Pulmonary artery endothelial cell (primary cell): ENCODE results near the gene ADCK1. TPM values are rescaled to one million over a fixed set of nuclear protein-coding genes. Genes with fewer than 3 reads are reported as not detected.
"Not testable (repeated sequence)": the region's sequence is repeated elsewhere in the genome, so short reads cannot be mapped to it uniquely, and the experiment has no call there.

ENCODE experiments used
- DNase-seq: peaks from one replicate; pipeline ENCODE4 v3.0.0-alpha.2; 2011; ENCODE audit warnings: low read depth, low spot score
- total RNA-seq: library from RNA; depleted of rRNA; stranded (reverse); fragments of >200 nt; gene quantifications from 2 replicates; pipeline ENCODE4 v1.2.3, GENCODE V29; 2014

ADCK1 gene, protein sequence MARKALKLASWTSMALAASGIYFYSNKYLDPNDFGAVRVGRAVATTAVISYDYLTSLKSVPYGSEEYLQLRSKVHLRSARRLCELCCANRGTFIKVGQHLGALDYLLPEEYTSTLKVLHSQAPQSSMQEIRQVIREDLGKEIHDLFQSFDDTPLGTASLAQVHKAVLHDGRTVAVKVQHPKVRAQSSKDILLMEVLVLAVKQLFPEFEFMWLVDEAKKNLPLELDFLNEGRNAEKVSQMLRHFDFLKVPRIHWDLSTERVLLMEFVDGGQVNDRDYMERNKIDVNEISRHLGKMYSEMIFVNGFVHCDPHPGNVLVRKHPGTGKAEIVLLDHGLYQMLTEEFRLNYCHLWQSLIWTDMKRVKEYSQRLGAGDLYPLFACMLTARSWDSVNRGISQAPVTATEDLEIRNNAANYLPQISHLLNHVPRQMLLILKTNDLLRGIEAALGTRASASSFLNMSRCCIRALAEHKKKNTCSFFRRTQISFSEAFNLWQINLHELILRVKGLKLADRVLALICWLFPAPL
- 2.0 and 2.9 TPM in 2 replicates for total RNA-seq

DNA sequence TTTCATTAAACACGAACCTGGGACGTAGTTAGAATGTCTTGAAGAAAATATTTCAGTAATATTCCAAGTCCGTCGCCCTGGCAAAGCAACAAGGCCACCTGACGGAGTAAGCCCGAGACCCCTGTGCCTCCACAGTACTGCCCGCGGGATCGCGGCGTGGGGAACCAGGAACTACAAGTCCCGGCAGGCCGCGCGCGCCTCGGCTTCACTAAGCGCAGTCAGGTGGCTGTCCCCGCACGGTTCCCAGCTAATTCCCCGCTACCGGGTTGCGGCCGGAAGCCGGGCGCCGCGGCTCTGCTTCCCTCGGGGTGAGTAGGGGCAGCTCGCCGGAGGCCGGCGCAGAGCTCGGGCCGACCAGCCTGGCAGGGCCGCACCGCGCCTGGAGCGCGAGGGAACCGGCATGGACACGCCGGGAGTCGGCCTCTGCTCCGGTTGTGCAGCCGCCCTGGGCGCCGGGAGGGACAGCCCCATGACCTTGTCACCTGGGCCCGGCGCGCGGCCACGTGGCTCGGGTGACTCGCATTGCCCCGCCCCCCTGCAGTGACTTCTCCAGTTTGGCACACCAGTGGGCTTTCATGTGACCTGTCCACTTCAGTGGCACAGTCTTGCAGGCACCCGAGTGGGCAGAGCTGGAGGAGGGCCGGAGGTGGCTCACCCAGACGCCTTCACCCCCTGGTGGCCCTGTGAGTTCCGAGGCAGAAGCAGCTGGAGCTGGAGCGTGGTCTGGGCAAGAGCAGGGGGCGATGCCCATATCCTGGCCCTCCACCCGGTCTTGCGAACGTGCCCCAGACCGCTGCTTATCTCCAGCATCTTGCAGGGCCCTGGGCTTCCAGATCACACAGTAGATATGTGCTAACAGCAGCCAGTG lies at the start of gene ADCK1:
ADCK1 (plus strand) TSS at position 247 of the 868 bp plus-strand sequence. CDS start 18,870 bp downstream, outside the sequence.
- DNase-seq: peak; percentile 44

DNA sequence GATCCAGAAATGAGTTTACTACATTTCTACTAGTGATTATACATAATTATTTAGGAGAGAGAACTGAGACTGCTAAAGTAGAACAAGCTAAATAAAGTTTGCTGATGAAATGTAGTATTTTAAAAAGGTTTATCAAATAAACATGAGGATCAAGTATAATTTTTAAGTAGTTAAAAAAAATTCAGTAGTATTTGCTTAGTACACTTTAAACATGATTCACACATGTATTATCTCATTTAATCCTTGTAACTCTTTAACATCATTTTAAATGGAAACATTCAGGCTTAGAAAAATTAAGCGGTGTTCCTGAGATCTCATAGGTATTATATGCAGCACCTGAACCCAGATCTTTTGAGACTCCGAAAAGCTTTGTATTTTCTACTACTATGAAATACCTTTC lies 47.6 kb upstream of the ADCK1 start:
- no peak for DNase-seq

DNA sequence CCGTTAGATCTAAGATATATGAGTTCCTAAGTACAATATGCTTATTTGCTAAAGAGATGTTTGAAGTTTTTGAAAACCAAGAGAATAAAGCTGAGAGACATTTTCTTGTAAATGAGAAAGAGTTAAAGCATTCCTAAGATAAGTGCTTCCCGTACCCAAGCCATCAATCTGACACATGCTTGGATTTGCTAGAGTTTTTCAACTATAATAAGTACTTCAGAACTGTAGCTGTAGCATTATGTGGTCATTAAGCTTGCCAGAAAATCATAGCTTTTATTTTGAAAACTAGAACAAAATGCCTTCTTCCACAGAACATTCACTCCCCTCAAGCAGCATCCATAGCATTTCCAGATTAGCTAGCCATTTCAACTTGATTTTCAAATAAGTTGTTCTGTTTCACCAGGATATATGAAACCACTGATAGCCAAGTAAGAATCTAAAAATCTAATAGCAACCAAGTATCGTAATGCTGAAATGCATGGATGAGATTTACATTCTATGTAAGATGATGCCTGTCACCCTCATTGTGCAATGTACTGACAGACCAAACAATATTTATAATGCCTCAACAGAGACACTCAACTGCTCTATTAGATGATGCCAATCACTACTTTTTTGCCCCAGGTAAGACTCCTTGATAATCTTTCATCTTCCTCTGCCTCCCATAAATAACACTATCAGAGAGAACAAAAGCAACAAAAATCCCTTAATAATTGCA lies 47.0 kb upstream of the ADCK1 start:
- DNase-seq: no peak

DNA sequence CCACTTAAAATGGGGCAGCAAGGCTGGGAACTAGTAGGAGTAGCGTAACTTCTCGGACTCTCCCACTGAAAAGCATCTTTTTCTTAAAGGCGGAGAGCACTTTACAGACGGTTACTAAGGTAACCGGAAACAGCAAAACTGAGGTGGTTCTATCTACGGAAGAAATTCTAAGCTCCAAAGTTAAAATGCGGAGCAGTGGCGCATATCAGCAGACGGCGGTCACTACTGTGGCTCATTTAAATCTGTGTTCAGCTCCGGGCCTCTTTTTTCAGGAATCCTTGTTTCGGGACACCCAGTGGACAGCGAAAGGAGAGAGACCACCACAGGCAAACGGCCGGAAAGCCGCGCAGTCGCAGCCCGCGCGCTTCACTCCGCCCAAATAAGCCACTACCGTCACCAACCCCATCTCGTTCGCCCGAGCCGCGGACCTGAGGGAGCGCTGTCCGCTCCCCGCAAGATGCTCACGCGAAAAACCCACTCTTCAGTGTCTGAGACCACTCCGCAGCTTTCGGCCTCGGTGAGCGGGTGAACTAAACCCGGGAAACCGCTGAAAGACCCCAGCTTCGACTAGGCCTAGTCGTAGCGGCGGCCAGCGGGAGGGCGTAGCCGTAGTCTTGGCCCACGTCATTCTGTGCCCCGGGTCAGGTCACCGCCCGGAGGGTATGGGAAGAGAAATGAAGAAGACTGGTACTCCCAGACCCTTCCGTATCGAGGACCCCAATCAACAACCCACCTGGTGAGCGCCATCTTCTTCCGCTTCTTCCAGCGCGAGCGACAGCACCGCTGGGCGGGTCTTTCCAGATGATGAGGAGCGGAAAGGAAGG lies 39.3 kb upstream of the ADCK1 start, which contains the start of gene SNW1:
SNW1 (minus strand) TSS at position 776 of the 824 bp plus-strand sequence; CDS start at position 747, 29 bp downstream.
- DNase-seq: peak; percentile 81

DNA sequence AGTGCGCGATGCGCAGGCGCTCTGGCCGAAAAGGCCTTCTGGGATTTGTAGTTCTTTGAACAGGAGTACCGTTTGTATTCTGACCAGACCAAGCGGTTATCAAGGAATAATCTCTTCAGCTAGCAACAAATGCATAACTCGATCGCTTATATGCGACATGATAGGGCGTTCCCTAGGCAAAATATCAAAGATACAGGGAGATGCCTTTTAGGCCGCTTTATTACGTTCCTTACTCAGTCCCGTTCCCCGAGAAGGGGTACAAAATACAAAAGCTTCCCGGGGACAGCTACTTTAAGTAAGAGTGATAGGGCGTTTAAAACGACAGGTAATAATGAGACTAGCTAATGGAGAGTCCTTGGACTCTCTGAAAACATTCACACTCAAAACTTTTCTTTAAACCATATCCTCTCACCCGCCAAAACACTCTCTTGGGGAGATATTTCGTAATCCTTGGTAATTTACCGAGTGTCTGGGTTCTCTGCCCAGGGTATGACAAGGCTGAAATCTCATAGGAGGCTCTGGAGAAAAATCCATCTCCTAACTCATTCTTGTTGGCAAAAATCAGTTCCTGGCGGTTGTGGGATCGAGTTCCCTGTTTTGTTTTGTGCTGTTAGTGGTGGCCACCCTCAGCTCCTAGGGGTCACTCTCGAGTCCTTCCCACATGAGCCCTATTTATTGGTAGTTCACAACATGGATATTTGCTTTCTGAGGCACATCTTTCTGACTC lies 38.5 kb upstream of the ADCK1 start:
- no peak for DNase-seq

DNA sequence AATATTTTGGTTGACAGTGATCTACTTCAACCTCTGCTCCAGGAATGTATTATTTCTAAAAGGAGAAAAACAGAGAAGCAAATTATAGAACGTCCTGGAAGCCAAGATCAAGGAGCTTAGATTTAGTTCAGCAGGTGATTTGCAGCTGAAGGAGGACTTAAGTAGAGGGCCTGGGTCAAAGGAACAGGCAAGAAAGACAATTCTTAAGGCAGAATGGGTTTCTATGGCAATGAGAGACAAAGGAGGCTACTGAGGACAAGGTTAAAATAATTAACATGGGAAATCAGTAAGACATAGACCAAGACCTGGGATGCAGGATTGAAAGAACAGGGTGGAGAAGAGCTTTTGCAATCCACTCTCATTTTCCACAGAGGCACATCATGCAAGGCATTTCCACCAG lies 36.6 kb upstream of the ADCK1 start:
- DNase-seq: no peak

DNA sequence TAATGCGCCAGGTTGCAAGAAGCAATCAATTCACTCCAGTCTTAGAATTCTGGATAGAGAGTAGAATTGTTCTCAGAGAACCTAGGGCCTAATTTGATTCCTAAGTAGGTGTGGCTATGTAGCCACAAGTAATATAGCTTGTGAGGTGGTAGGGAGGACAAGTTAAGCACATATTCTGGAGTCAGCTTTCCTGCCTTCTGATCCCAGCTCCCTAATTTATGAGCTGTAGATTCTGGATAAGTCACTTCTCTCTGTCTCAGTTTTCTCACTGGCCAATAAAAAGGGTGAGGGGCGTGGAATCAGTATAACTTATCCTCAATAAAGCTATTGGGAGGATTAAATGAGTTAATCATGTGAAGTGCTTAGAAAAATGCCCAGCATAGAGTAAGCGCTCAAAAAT lies 35.9 kb upstream of the ADCK1 start:
- DNase-seq: no peak

DNA sequence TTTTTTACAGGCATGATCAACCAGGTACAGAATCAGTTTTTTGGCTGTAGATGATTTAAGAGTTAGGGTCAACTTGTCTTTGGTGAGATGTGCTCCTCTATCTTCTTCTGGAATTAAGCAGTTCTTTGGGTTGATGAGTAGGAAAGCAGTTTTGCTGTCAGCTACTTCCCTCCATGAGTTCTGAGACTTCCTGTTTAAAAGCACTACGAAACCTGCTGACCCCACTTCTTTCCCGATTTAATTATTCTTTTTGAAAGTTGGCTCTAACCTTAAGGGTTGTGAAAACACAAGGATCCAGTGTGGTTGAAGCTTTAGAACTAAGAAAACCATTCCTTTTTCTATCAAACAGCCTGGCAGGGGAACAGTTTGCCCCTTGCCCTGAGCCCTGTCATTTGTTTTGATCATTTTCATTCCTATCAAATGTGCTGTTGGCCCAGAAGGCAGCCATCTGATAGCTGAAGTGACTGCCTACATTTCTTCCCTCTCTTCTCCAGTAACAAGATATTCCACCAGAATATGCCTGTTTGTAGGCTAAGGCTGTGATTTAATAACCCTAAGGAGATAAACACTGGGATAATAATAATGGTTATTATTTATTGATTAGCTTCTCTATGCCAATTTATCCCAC lies 31.4 kb upstream of the ADCK1 start:
- not testable (repeated sequence) for DNase-seq

DNA sequence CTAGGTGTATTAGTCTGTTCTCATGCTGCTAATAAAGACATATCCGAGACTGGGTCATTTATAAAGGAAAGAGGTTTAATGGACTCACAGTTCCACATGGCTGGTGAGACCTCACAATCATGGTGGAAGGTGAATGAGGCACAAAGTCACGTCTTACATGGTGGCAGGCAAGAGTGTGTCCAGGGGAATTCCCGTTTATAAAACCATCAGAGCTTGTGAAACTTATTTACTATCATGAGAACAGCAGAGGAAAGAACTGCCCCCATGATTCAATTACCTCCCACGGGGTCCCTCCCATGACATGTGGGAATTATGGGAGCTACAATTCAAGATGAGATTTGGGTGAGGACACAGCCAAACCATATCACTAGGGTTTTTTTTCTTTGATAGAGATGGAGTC lies 25.9 kb upstream of the ADCK1 start:
- DNase-seq: not testable (repeated sequence)

DNA sequence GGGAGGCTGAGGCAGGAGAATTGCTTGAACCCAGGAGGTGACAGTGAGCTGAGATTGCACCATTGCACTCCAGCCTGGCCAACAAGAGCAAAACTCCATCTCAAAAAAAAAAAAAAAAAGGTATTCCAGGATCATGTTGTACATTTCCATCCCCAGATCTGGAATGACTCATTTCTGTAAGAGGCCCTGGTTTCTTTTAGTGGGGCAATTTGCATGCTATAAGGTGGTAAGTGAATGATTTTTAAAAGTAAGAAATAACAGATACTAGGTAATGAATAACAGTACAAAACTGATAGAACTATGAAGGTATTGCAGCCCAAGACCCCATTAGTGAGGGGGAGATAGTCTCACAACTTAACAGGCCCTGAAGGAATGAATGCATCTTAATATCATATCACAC lies 17.7 kb upstream of the ADCK1 start:
- DNase-seq: no peak

DNA sequence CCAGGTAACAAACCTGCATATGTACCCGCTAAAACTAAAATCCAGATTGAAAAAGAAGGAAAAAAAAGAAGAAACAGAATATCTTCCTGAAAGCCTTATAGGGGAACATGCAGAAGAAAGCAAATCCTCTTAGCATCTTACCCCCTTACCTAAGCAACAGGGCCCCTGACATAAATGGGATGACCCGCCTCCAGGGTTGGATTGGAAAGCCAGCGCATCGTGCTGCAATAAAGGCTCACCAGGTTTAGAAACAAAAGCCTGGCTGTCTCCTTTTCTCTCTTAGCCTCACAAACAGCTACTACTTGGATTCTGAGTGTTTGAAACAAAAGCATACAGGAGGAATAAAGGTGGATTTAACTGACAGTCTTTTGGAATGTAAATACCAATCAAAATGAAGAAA lies 13.8 kb upstream of the ADCK1 start:
- no peak for DNase-seq

DNA sequence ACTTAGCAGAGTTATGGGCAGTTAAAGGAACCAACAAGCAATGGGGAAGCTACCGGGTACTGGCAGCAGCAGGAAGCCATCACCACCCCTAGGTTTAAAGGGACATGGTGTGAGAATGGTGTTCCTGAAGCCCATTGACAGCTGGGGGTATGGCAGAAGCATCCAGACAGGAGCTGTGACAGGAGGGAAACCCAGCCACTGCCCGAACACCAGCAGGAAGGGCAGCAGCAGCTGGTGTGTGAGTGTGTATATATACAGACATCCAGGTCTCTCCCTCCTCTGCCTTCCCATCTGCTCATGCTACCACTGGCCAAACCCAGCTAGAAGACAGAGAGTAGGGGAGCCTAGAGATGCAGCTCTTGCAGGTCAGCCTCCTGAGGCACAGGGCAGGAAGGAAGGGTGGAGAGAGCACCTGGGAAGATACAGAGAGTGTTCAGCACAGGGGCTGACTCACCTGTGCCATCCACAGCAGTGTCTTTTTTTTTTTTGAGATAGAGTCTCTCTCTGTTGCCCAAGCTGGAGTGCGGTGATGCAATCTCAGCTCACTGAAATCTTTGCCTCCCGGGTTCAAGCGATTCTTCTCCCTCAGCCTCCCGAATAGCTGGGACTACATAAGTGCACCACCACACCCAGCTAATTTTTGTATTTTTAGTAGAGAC lies 9.2 kb upstream of the ADCK1 start:
- DNase-seq: no peak

DNA sequence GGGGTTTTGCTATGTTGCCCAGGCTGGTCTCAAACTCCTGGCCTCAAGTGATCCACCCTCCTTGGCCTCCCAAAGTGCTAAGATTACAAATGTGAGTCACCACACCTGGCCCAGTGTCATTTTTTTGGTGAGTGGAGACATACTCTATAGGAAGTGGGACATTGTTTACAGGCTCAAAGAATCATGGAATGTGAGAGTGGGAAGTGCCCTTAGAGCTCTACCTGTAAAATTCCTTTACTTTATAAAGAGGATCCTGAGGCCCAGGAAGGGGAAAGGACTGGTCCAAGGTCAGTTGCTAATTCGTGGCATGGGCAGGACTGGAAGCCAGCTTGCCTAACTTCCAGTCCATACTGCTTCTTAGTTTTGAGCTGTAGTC lies 8.7 kb upstream of the ADCK1 start:
- no peak for DNase-seq

DNA sequence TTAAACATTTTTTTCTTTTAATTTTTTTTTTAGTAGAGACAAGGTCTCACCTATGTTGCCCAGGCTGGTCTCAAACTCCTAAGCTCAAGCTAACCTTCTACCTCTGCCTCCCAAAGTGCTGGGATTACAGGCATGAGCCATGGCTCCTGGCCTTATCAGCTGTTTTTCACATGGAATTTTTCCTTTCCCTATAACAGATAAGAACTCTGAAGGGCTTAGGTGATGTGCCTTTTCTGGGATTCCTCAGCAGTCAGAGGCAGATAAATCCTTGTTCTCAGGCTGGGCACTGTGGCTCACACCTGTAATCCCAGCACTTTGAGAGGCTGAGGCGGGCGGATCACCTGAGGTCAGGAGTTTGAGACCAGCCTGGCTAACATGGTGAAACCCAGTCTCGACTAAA lies 6.7 kb upstream of the ADCK1 start:
- not testable (repeated sequence) for DNase-seq

DNA sequence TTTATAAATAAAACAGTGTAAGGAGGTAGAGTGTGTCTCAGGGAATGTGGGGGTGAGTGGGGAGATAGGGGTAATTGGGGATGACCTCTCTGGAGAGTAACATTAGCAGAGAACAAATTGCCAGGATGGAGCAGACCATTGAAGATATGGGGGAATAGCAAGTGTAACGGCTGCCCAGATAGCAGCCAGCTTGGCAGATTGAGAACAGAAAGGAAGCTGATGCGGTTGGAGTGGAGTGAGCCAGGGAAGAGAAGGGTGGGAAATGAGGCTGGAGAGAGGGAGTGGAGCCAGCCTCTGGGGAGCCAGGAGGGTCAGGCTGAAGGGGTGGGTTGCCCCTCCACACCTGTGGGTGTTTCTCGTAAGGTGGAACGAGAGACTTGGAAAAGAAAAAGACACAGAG lies 5.6 kb upstream of the ADCK1 start:
- DNase-seq: no peak

DNA sequence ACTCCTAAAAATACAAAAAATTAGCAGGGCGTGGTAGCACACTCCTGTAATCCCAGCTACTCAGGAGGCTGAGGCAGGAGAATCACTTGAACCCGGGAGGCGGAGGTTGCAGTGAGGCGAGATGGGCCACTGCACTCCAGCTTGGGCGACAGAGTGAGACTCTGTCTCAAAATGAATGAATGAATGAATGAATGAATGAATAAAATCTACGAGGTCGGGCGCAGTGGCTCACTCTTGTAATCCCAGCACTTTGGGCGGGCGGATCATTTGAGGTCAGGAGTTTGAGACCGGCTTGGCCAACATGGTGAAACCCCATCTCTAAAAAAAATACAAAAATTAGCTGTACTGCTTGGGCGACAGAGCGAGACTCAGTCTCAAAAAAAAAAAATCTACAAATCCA lies 453 bp upstream of the ADCK1 start:
- not testable (repeated sequence) for DNase-seq

DNA sequence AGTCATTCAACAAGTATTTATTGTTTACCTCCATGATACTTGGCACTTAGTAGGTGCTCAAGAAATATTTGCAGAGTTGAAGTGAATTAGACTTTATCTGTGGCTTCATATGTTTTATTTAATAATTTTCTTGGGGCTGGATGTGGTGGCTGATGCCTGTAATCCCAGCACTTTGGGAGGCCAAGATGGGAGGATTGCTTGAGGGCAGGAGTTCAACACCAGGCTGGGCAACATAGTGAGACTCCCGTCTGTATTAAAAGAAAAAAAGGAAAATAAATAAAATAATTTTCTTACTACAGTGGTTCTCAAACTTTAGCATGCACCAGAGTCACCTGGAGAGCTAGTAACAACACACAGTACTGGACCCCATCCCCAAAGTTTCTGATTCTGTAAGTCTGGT lies 905 bp downstream of the ADCK1 start:
- no peak for DNase-seq

DNA sequence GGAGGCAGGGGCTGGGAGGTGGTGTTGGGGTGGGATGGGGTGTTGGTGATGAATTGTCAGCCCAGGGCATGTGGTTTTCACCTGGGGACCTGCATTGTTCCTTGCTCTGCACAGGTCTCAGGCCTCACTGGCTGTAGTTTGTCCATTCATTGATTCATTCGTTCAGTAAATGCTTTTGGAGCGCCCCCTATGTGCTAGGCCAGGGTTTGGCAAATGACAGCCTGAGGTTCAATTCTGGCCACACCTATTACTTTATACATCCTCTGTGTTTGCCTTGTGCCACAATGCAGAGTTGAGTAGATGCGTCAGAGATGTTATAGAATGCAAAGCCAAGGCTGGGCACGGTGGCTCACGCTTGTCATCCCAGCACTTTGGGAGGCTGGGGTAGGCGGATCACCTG lies 4.7 kb downstream of the ADCK1 start:
- DNase-seq: no peak

DNA sequence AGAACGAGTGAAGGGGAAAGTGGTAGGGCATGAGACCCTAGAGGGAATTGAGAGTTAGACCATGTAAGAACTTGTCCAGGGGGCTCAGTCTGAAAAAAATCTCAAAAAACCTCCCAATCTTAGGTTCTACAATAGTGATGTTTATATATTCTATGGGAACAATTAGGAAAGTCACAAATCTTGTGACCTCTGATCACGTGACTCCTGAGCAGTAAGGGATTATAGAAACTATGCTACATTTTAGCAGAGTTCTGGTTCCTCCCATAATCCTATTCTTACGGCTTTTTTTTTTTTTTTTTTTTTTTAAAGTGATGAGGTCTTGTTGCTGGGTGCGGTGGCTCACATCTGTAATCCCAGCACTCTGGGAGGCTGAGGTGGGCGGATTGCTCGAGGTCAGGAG lies 5.8 kb downstream of the ADCK1 start:
- DNase-seq: no peak
